ENCODE results near the gene OR6K3.

GRCh38 chr1:158700552-158700951 lies 20.0 kb downstream of the OR6K3 start, which contains the start of gene OR6K2:
- no peak for TF ChIP-seq POLR2A (IDR thresholded peaks at IDR 0.05)
- TF ChIP-seq CTCF (IDR thresholded peaks at IDR 0.05), result no peak
